ENCODE measurements around the gene ALAS1. TPM values are rescaled to one million over a fixed set of nuclear protein-coding genes. Genes with fewer than 3 reads are reported as not detected.

ALAS1 gene
- total RNA-seq, 1 donor from 2014 or later: 41.5 TPM

DNA sequence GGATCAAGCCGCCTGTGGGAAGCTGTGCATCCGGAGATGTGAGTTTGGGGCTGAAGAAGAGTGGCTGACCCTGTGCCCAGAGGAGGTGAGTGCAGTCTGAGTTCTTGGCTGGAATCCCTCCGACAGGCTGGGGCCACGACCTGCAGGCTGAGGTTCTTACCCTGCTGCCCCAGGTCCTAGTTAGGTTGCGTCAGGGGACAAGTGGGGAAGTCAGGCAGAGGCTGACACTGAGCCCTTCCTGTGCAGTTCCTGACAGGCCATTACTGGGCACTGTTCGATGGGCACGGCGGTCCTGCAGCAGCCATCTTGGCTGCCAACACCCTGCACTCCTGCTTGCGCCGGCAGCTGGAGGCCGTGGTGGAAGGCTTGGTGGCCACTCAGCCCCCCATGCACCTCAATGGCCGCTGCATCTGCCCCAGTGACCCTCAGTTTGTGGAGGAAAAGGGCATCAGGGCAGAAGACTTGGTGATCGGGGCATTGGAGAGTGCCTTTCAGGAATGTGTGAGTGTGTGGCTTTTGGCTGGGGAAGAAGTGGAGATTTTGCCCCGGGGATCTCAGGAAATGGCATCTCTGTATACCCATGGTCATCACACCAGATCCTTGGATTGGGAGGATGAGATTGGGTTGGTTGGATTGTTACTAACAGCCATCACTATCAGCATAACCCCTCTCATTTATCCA, 48.9 kb downstream of the ALAS1 start:
- peak overlapping the region; percentile 62 to 70 for H3K4me3 ChIP-seq
- no peak for TF ChIP-seq POLR2AphosphoS5 (IDR thresholded peaks at IDR 0.05; ENCODE audit: insufficient read depth in 1 of 2, low read depth in 1 of 2)
- TF ChIP-seq, protein P1, sequence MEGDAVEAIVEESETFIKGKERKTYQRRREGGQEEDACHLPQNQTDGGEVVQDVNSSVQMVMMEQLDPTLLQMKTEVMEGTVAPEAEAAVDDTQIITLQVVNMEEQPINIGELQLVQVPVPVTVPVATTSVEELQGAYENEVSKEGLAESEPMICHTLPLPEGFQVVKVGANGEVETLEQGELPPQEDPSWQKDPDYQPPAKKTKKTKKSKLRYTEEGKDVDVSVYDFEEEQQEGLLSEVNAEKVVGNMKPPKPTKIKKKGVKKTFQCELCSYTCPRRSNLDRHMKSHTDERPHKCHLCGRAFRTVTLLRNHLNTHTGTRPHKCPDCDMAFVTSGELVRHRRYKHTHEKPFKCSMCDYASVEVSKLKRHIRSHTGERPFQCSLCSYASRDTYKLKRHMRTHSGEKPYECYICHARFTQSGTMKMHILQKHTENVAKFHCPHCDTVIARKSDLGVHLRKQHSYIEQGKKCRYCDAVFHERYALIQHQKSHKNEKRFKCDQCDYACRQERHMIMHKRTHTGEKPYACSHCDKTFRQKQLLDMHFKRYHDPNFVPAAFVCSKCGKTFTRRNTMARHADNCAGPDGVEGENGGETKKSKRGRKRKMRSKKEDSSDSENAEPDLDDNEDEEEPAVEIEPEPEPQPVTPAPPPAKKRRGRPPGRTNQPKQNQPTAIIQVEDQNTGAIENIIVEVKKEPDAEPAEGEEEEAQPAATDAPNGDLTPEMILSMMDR (IDR thresholded peaks at IDR 0.05): no peak
- no peak for TF ChIP-seq POLR2A (IDR thresholded peaks at IDR 0.05)
- peaks cover 0 to 12% of the 10 kb centered on the region in 2 donors for H3K36me3 ChIP-seq
- H3K9me3 ChIP-seq: no peaks in the 10 kb centered on the region
- peak in 1 of 2 donors; percentile 89 for DNase-seq (ENCODE audit: extremely low spot score in 2 of 2)
- no peaks in the 10 kb centered on the region for H3K27me3 ChIP-seq
- H3K27ac ChIP-seq: peak overlapping the region; percentile 91
- peaks cover 37% of the 10 kb centered on the region for H3K4me1 ChIP-seq
- intact Hi-C loops (cut with DNase I): no loop called here

DNA sequence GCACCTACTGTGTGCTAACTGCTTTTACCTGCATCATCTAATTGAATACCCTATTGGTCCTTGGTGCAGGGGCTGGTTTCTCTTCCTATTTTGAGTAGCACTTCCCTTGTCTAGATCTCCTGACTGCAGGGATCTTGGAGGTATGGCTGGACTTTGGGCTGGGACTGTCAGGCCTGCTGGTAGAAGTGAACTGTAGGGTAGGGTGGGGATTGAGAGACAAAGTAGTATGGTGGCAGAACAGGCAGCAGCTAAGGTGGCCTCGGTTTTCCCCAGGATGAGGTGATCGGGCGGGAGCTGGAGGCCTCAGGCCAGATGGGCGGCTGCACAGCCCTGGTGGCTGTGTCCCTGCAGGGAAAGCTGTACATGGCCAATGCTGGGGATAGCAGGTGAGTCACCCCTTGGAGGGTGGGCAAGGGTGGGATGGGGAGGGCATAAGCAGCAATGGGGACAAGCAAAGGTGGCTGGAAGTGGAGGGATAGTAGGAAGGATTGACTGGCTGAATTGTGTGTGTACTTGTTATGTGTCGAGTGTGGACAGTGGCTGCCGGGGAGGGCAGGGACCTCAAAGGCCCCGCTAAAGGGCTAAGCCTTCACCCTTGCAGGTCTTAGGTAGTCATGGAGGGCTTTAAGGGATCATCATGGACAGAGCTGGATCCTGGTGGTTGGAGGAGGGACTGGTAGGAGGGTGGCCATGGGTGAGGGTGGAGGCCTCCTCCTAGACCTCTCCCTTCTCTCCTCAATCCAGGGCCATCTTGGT, 49.6 kb downstream of the ALAS1 start:
- intact Hi-C loops (cut with DNase I): no loop called here
- H3K27me3 ChIP-seq: no peaks in the 10 kb centered on the region
- no peak overlapping the region for H3K4me3 ChIP-seq
- no peaks in the 10 kb centered on the region for H3K9me3 ChIP-seq
- DNase-seq (ENCODE audit: extremely low spot score in 2 of 2): no peak
- H3K27ac ChIP-seq: peak overlapping the region; percentile 91
- H3K36me3 ChIP-seq: peaks cover 0 to 12% of the 10 kb centered on the region in 2 donors
- TF ChIP-seq POLR2AphosphoS5 (IDR thresholded peaks at IDR 0.05; ENCODE audit: insufficient read depth in 1 of 2, low read depth in 1 of 2) (no peak), POLR2A (IDR thresholded peaks at IDR 0.05) (no peak)
- TF ChIP-seq, protein P1 (IDR thresholded peaks at IDR 0.05): no peak
- H3K4me1 ChIP-seq: peaks cover 43% of the 10 kb centered on the region

GRCh38 chr3:52248165-52248541, 50.2 kb downstream of the ALAS1 start:
- H3K36me3 ChIP-seq: peaks cover 0 to 12% of the 10 kb centered on the region in 2 donors
- no peaks in the 10 kb centered on the region for H3K27me3 ChIP-seq
- H3K27ac ChIP-seq: no peak overlapping the region
- intact Hi-C loops (cut with DNase I): no loop called here
- TF ChIP-seq POLR2AphosphoS5 (IDR thresholded peaks at IDR 0.05; ENCODE audit: insufficient read depth in 1 of 2, low read depth in 1 of 2) (no peak), POLR2A (IDR thresholded peaks at IDR 0.05) (no peak)
- TF ChIP-seq, protein P1 (IDR thresholded peaks at IDR 0.05): no peak
- H3K4me3 ChIP-seq: no peak overlapping the region
- no peaks in the 10 kb centered on the region for H3K9me3 ChIP-seq
- DNase-seq (ENCODE audit: extremely low spot score in 2 of 2): no peak
- peaks cover 49% of the 10 kb centered on the region for H3K4me1 ChIP-seq

DNA sequence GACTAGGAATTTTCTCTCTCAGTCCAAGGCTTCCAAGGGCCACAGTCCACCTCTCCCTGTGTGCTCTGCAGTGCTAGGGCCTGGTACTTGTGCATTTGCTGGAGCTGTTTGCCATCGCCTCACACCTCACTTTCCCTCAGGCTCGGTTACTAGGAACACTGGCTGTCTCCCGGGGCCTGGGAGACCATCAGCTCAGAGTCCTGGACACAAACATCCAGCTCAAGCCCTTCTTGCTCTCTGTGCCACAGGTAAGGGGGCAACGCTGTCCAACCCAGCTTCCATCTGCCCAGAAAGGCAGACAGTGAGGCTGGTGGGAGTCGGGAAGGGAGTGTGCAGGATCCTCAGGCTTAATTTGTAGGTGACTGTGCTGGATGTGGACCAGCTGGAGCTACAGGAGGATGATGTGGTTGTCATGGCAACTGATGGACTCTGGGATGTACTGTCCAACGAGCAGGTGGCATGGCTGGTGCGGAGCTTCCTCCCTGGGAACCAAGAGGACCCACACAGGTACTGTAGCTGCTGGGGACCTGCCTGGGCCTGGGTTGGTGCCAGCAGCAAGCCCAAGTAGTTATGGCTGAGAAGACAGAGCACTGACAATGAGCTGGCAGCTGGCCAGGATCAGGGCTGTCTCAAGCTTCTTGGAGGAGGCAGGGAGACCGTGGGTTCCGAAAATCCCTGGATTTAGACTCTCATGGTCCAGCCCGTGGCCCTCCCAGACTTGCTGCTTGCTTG, 51.0 kb downstream of the ALAS1 start:
- TF ChIP-seq, protein P1 (IDR thresholded peaks at IDR 0.05): no peak
- no peak for TF ChIP-seq POLR2AphosphoS5 (IDR thresholded peaks at IDR 0.05; ENCODE audit: insufficient read depth in 1 of 2, low read depth in 1 of 2)
- TF ChIP-seq POLR2A (IDR thresholded peaks at IDR 0.05): no peak
- no peaks in the 10 kb centered on the region for H3K9me3 ChIP-seq
- no peak for DNase-seq (ENCODE audit: extremely low spot score in 2 of 2)
- no peaks in the 10 kb centered on the region for H3K27me3 ChIP-seq
- no peak overlapping the region for H3K4me3 ChIP-seq
- no peak overlapping the region for H3K27ac ChIP-seq
- H3K4me1 ChIP-seq: peaks cover 55% of the 10 kb centered on the region
- peaks cover 0 to 12% of the 10 kb centered on the region in 2 donors for H3K36me3 ChIP-seq
- intact Hi-C loops (cut with DNase I): no loop called here
